HCT116 (cell line): Measurements from ENCODE around the gene SLC12A5. TPM values are rescaled to one million over a fixed set of nuclear protein-coding genes. Genes with fewer than 3 reads are reported as not detected.

Experiments used
- ATAC-seq: fragments of 200-7000 bp; cut with Tn5 transposase; 2 replicates; pipeline ENCODE4 v1.9.1; 2020; ENCODE audit warnings: mild to moderate bottlenecking, moderate library complexity
- BruUV-seq: library from RNA; stranded (reverse); fragments of 400-500 nt; replicated peaks from 2 replicates; lab custom pipeline; 2021; lab: Mats Ljungman, UMichigan
- CTCF ChIA-PET: fragments of 300-600 bp; sonication (Branson Sonifier 250); formaldehyde crosslinking; loops from one replicate; lab custom pipeline; 2021; ENCODE audit warnings: antibody characterized with exemption; lab: Charles Lee
- POLR2A ChIA-PET: fragments of 300-600, 350-600 bp; sonication (Branson Sonifier 250); formaldehyde crosslinking; loops from one replicate; lab custom pipeline; 2021; ENCODE audit warnings: antibody characterized with exemption; lab: Charles Lee
- RAD21 ChIA-PET, 2 experiments: fragments of 300-600 bp; sonication (Branson Sonifier 250); formaldehyde crosslinking; loops; one replicate each; lab custom pipeline; 2023; ENCODE audit warnings: low total read pairs in 2 of 2; ENCODE audit not compliant: uncharacterized antibody in 2 of 2, unreplicated experiment in 2 of 2, low non-redundant PET in 1 of 2; lab: Charles Lee
- DNase-seq: peaks from one replicate; pipeline ENCODE4 v3.0.0-alpha.2; 2010; ENCODE audit warnings: low read depth, low spot score
- H2AFZ ChIP-seq: fragments of 200-600 bp; shearing (Covaris generic), sonication (generic); 2 replicates; pipeline ENCODE4 v1.6.1; 2017; ENCODE audit warnings: low read depth, mixed run types, mixed read lengths, antibody characterized with exemption, low read length; ENCODE audit not compliant: poor library complexity, severe bottlenecking
- H3K27ac ChIP-seq: 2 replicates; pipeline ENCODE4 v1.5.1; 2012; ENCODE audit warnings: low read depth, low read length
- H3K27me3 ChIP-seq: fragments of 200-600 bp; sonication (generic); 2 replicates; pipeline ENCODE4 v1.6.1; 2016; ENCODE audit warnings: mixed run types, low read length, mixed read lengths; ENCODE audit not compliant: insufficient read depth
- H3K36me3 ChIP-seq, 2 experiments: fragments of 200-500 bp in 1 of 2; fragments of 200-600 bp in 1 of 2; sonication (Bioruptor generic) in 1 of 2; sonication (generic) in 1 of 2; 2 replicates each; pipeline versions ENCODE4 v1.5.1 to v1.6.1; 2014 to 2016; ENCODE audit warnings: low read length in 2 of 2, inconsistent platforms in 1 of 2, mixed read lengths in 1 of 2, mixed run types in 1 of 2; ENCODE audit not compliant: insufficient read depth in 2 of 2, control insufficient read depth in 1 of 2
- H3K4me1 ChIP-seq, 2 experiments: fragments of 200-600 bp in 1 of 2; sonication (generic) in 1 of 2; 2 replicates each; pipeline versions ENCODE4 v1.5.1 to v1.6.1; 2012 to 2017; ENCODE audit warnings: low read length in 2 of 2, inconsistent platforms in 1 of 2, mild to moderate bottlenecking in 1 of 2, mixed read lengths in 1 of 2, mixed run types in 1 of 2, moderate library complexity in 1 of 2; ENCODE audit not compliant: insufficient read depth in 2 of 2, control insufficient read depth in 1 of 2
- H3K4me2 ChIP-seq: fragments of 200-600 bp; sonication (generic); 2 replicates; pipeline ENCODE4 v1.6.1; 2017; ENCODE audit warnings: mixed run types, low read length, mixed read lengths
- H3K4me3 ChIP-seq, 2 experiments: fragments of 200-600 bp in 1 of 2; sonication (generic) in 1 of 2; replicated peaks in 1 of 2; 2 replicates each; pipeline ENCODE4 v1.5.1; 2011 to 2016; ENCODE audit warnings: low read length in 2 of 2, control low read depth in 1 of 2, low read depth in 1 of 2, mild to moderate bottlenecking in 1 of 2, mixed read lengths in 1 of 2, mixed run types in 1 of 2
- H3K79me2 ChIP-seq: fragments of 200-600 bp; sonication (generic); 2 replicates; pipeline ENCODE4 v1.6.1; 2017; ENCODE audit warnings: mild to moderate bottlenecking, mixed run types, low read length, moderate library complexity, mixed read lengths; ENCODE audit not compliant: insufficient read depth
- H3K9ac ChIP-seq: fragments of 200-600 bp; sonication (generic); 2 replicates; pipeline ENCODE4 v1.6.1; 2016; ENCODE audit warnings: low read length, mixed read lengths
- H3K9me2 ChIP-seq: fragments of 200-600 bp; sonication (generic), shearing (Covaris generic); 2 replicates; pipeline ENCODE4 v1.6.1; 2017; ENCODE audit warnings: mixed run types, mild to moderate bottlenecking, moderate library complexity; ENCODE audit not compliant: insufficient read depth
- H3K9me3 ChIP-seq, 2 experiments: fragments of 200-500 bp in 1 of 2; fragments of 200-600 bp in 1 of 2; sonication (Bioruptor generic) in 1 of 2; sonication (generic) in 1 of 2; 2 replicates each; pipeline ENCODE4 v1.6.1; 2014 to 2017; ENCODE audit warnings: low read length in 2 of 2, mixed read lengths in 2 of 2, inconsistent platforms in 1 of 2, low read depth in 1 of 2, mild to moderate bottlenecking in 1 of 2, mixed run types in 1 of 2, moderate library complexity in 1 of 2; ENCODE audit not compliant: control insufficient read depth in 1 of 2, insufficient read depth in 1 of 2
- H4K20me1 ChIP-seq: fragments of 200-600 bp; sonication (generic), shearing (Covaris generic); 2 replicates; pipeline ENCODE4 v1.6.1; 2017; ENCODE audit warnings: mixed run types, mild to moderate bottlenecking, moderate library complexity; ENCODE audit not compliant: insufficient read depth
- REST ChIP-seq: IDR thresholded peaks from 2 replicates; pipeline ENCODE4 v1.6.1; 2012; ENCODE audit warnings: low read depth
- SRF ChIP-seq: IDR thresholded peaks from 2 replicates; pipeline ENCODE4 v1.6.1; 2012; ENCODE audit warnings: low read depth
- intact Hi-C: fragments of 100-400 bp; cut with micrococcal nuclease; formaldehyde crosslinking; loops from 2 replicates; pipeline ENCODE4 v1.10.0; 2022
- total RNA-seq: library from RNA; stranded (reverse); gene quantifications from one replicate; pipeline ENCODE4 v1.2.1, GENCODE V29; 2021; ENCODE audit not compliant: unreplicated experiment

Gene SLC12A5
- total RNA-seq, 1 experiment from 2014 or later, result 1.9 TPM

GRCh38 chr20:46056970-46057855, 28.2 kb downstream of the SLC12A5 start:
- no peaks in the 10 kb centered on the region for H3K79me2 ChIP-seq
- no peaks in the 10 kb centered on the region for H3K9me3 ChIP-seq
- H3K9ac ChIP-seq, result no peak overlapping the region
- intact Hi-C loops, result no loop called here
- H3K27me3 ChIP-seq, result peaks cover 7% of the 10 kb centered on the region; the same call in 1 of the 2 replicates
- no peak overlapping the region for H3K27ac ChIP-seq
- H3K9me2 ChIP-seq, result no peaks in the 10 kb centered on the region
- TF ChIP-seq SRF (no peak), REST (peak; percentile 69)
- TF ChIP-seq, all 23 proteins: peak for 1
- no peak overlapping the region for H2AFZ ChIP-seq
- H3K4me1 ChIP-seq, result no peaks in the 10 kb centered on the region
- ChIA-PET RAD21 (no interaction called here), CTCF (no interaction called here), POLR2A (no interaction called here)
- DNase-seq (no peak), ATAC-seq (no peak)
- no peak overlapping the region for H3K4me3 ChIP-seq
- peaks cover 2 to 13% of the 10 kb centered on the region in 2 experiments; a peak in 3 of 4 replicates for H3K36me3 ChIP-seq
- no TSS peak for BruUV-seq
- no peaks in the 10 kb centered on the region for H4K20me1 ChIP-seq
- no peak overlapping the region for H3K4me2 ChIP-seq
